Occipital lobe (tissue), 2 donors: ENCODE results near the gene CYFIP1. TPM values are rescaled to one million over a fixed set of nuclear protein-coding genes. Genes with fewer than 3 reads are reported as not detected.

Experiments
- DNase-seq: peaks from one replicate; lab custom pipeline; 2025; lab: John Stamatoyannopoulos, UW
- total RNA-seq: library from RNA; depleted of rRNA; stranded (reverse); fragments of >200 nt; gene quantifications from one replicate; pipeline ENCODE4 v1.2.3, GENCODE V29; 2014

CYFIP1 gene
- total RNA-seq, 1 donor from 2014 or later, result 83.3 TPM

DNA sequence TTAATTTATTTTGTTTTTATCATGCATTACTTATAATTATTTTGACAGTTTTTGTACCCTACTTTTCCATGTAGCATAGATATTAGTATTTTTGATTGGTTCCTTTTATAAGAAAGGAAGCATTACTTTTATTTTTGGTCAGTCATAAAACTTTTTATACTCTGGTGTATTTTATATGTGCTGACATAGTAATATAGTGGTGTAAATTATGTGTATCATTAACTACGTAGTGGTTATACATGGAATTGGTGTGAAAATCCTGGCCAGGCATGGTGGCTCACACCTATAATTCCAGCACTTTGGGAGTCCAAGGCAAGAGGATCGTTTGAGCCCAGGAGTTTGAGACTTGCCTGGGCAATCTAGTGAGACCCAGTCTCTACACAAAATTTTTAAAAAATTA is 160.5 kb downstream of the CYFIP1 start:
- no peak for DNase-seq

Other genes starting within 250 kb of the CYFIP1 start
- 26.8 TPM for gene NIPA1, start 193.7 kb downstream of the CYFIP1 start, total RNA-seq
- gene NIPA2, start 141.7 kb downstream of the CYFIP1 start, total RNA-seq, result 47.6 TPM
- gene TUBGCP5, start 59.2 kb upstream of the CYFIP1 start, total RNA-seq, result 23.6 TPM
- not detected for gene GOLGA6L1, start 156.5 kb upstream of the CYFIP1 start, total RNA-seq